Ovary (tissue), 9 donors: ENCODE measurements around the gene SELP. TPM values are rescaled to one million over a fixed set of nuclear protein-coding genes. Genes with fewer than 3 reads are reported as not detected.

Experiments
- DNase-seq, 5 donors: peaks; one replicate each; pipeline ENCODE4 v3.0.0-alpha.2; 2019 to 2020
- H3K27ac ChIP-seq, 2 donors: fragments of 200-600 bp; one replicate each; pipeline versions ENCODE4 v1.5.1 to v1.8.0; 2019 to 2022
- H3K27me3 ChIP-seq: fragments of 200-600 bp; one replicate; pipeline ENCODE4 v1.8.0; 2022
- H3K36me3 ChIP-seq: fragments of 200-600 bp; sonication (generic); one replicate; pipeline ENCODE4 v1.5.1; 2019
- H3K4me1 ChIP-seq: one replicate; pipeline ENCODE4 v1.8.1; 2013; ENCODE audit warnings: mild to moderate bottlenecking, moderate library complexity; ENCODE audit not compliant: insufficient read depth
- H3K4me3 ChIP-seq: fragments of 200-600 bp; sonication (generic); one replicate; pipeline ENCODE4 v1.5.1; 2017
- H3K9me3 ChIP-seq, 2 donors: fragments of 200-600 bp in 1 of 2; sonication (generic) in 1 of 2; one replicate each; pipeline versions ENCODE4 v1.5.1 to v1.8.1; 2013 to 2019; ENCODE audit warnings: mild to moderate bottlenecking in 1 of 2, moderate library complexity in 1 of 2
- EP300 ChIP-seq: sonication (generic); formaldehyde crosslinking; IDR thresholded peaks from one replicate; pipeline ENCODE4 v1.6.1; 2017; ENCODE audit warnings: antibody characterized with exemption
- POLR2A ChIP-seq: fragments of 450-650 bp; IDR thresholded peaks from one replicate; pipeline ENCODE4 v1.6.1; 2017; ENCODE audit warnings: antibody characterized with exemption, mild to moderate bottlenecking, moderate library complexity
- WGBS, 3 donors: extraction: QIAGEN DNeasy Blood & Tissue Kit in 1 of 3; methylation state at CpG; one replicate each; pipeline versions ENCODE4 v1.1.5 to v1.1.7; 2013 to 2017; 5-methylcytosine and 5-hydroxymethylcytosine counted together
- intact Hi-C, 4 donors: fragments of 100-400 bp; cut with DNase I; formaldehyde crosslinking; loops; one replicate each; pipeline versions ENCODE4 v1.11.0 to v1.15.1; 2022 to 2023
- polyA plus RNA-seq, 2 donors: library from polyadenylated mRNA; stranded (reverse); fragments of 200-250 nt in 1 of 2; fragments of 350-450 nt in 1 of 2; fragmentation: Illumina TruSeq in 1 of 2; extraction: RNeasy Lipid Tissue Mini Kit (QIAGEN cat#74804) in 1 of 2; gene quantifications; one replicate each; pipeline ENCODE4 v1.2.3, GENCODE V29; 2013 to 2014
- total RNA-seq, 7 donors: library from RNA; depleted of rRNA in 2 of 7; stranded (reverse); fragments of >200 nt in 2 of 7; fragmentation: NEBNext Ultra II Directional in 3 of 7; extraction: Animal tissue kit (Norgen Biotek cat#: 25700) in 3 of 7; gene quantifications; one replicate each; pipeline versions ENCODE4 v1.1.0 to v1.2.4, GENCODE V29; 2016 to 2023
- TF ChIP-seq, protein P1 (sequence below), 3 donors: fragments of 450-650 bp in 2 of 3; fragments of 200-600 bp in 1 of 3; IDR thresholded peaks; one replicate each; pipeline versions ENCODE4 v1.5.1 to v1.8.0; 2016 to 2022; ENCODE audit warnings: antibody characterized with exemption in 3 of 3, mild to moderate bottlenecking in 1 of 3
- donor health status: DM: no; HTN: no; CAD: no; lungs with moderate emphysema.
- donor health status: DM: no; HTN: no; CAD: no.
- donor health status: Bipolar disorder and iron deficiency.
- donor health status: DM: yes; HTN: yes; CAD: no.
- donor health status: DM: no; HTN: no; CAD: no.
- donor health status: DM: yes; HTN: yes; CAD: no.

The SELP gene
- total and polyA plus RNA-seq, 9 donors = 0.68 to 19.7 (median 5.2) TPM

DNA sequence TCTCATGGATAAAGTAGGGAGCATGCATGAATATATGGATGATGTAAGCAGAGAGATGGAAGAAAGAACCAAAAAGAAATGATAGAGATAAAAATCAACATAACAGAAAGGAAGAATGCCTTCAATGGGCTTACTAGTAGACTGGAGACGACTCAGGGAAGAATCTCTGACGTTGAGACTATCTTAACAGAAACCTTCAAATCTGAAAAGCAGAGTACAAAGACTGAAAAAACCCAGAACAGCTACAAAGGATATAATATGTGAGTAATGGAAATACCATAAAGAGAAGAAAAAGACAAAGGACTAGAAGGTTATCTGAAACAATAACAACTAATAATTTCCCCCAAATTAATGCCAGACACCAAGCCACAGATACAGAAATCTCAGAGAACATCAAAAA is 18.3 kb upstream of the SELP start:
- 39 to 58% (median 49%) methylated on average over 2 of the region's 2 CpGs for WGBS, 3 donors
- Histone ChIP-seq H3K4me1 (no peaks in the 10 kb centered on the region), H3K36me3 (no peaks in the 10 kb centered on the region), H3K9me3 (no peaks in the 10 kb centered on the region), H3K27me3 (no peaks in the 10 kb centered on the region), H3K27ac (no peak overlapping the region), H3K4me3 (no peak overlapping the region)
- intact Hi-C loops = no loop called here
- TF ChIP-seq POLR2A = no peak
- no peak for TF ChIP-seq EP300
- TF ChIP-seq, protein P1, sequence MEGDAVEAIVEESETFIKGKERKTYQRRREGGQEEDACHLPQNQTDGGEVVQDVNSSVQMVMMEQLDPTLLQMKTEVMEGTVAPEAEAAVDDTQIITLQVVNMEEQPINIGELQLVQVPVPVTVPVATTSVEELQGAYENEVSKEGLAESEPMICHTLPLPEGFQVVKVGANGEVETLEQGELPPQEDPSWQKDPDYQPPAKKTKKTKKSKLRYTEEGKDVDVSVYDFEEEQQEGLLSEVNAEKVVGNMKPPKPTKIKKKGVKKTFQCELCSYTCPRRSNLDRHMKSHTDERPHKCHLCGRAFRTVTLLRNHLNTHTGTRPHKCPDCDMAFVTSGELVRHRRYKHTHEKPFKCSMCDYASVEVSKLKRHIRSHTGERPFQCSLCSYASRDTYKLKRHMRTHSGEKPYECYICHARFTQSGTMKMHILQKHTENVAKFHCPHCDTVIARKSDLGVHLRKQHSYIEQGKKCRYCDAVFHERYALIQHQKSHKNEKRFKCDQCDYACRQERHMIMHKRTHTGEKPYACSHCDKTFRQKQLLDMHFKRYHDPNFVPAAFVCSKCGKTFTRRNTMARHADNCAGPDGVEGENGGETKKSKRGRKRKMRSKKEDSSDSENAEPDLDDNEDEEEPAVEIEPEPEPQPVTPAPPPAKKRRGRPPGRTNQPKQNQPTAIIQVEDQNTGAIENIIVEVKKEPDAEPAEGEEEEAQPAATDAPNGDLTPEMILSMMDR (IDR thresholded peaks at IDR 0.05) = no peak
- no peak for DNase-seq

DNA sequence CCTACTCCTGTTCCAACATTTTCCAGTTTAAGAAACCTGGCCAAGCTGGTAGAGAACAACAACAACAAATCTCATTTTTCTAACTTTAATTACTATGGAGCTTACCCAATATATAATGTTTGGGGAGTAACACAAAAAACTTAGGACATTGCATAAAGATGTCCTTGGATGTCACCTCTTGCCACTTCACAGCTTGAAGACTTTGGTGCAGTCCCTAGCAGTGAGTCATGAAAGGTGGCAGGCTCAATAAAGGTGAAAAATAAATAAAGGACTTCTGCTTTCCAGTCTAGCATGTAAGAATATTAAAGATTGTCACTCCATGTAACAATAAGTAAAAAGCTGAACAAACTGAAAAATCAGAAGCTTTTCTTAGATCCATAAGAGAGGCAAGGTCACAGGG is 17.6 kb upstream of the SELP start:
- TF ChIP-seq POLR2A (no peak), EP300 (no peak)
- TF ChIP-seq, protein P1 (IDR thresholded peaks at IDR 0.05) = no peak
- Histone ChIP-seq H3K4me1 (no peaks in the 10 kb centered on the region), H3K4me3 (no peak overlapping the region), H3K27ac (no peak overlapping the region), H3K27me3 (no peaks in the 10 kb centered on the region), H3K36me3 (no peaks in the 10 kb centered on the region), H3K9me3 (no peaks in the 10 kb centered on the region)
- intact Hi-C loops = no loop called here
- DNase-seq = no peak

DNA sequence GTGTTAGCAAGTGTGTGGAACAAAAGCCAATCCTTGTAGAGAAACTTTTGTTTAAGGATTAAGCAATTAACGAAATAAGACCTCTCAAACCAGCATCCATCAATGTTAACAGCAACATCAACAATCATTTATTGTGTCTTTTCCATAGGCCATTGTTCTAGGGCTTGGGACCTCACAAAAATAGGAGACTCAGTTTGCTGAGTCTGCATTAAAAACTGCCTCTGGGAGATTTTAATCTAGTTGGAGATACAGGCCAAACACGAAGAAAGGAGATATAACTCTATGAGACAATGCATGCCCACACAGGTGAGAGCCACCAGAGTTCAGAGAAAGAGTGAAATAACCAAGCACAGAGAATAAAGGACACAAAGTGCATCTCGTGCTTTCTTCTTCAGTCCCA is 14.4 kb upstream of the SELP start:
- Histone ChIP-seq H3K9me3 (no peaks in the 10 kb centered on the region), H3K27ac (no peak overlapping the region), H3K36me3 (no peaks in the 10 kb centered on the region), H3K4me3 (no peak overlapping the region), H3K4me1 (no peaks in the 10 kb centered on the region), H3K27me3 (no peaks in the 10 kb centered on the region)
- no peak for DNase-seq
- intact Hi-C loops = no loop called here
- 70 to 72% (median 70%) methylated on average over 3 of the region's 3 CpGs for WGBS, 3 donors
- TF ChIP-seq, protein P1 (IDR thresholded peaks at IDR 0.05) = no peak
- TF ChIP-seq EP300 = no peak
- TF ChIP-seq POLR2A = no peak

DNA sequence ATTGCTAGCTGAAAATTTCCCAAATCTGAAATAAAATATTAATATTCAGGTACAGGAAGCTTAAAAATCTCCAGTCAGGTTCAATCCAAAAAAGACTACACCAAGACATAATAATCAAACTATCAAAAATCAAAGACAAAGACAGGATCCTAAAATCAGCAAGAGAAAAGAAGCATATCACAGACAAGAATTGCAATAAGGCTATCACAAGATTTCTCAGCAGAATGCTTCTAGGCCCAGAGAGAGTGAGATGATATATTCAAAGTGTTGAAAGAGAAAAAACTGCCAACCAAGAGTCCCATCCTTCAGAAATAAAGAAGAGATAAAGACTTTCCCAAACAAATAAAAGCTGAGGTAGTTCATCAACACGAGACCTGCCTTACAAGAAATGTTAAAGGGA is 5.0 kb upstream of the SELP start:
- Histone ChIP-seq H3K9me3 (no peaks in the 10 kb centered on the region), H3K27me3 (no peaks in the 10 kb centered on the region), H3K4me1 (no peaks in the 10 kb centered on the region), H3K4me3 (no peak overlapping the region), H3K36me3 (no peaks in the 10 kb centered on the region), H3K27ac (no peak overlapping the region)
- TF ChIP-seq EP300 = no peak
- TF ChIP-seq POLR2A = no peak
- TF ChIP-seq, protein P1 (IDR thresholded peaks at IDR 0.05) = no peak
- 50 to 74% (median 53%) methylated on average over 1 of the region's 1 CpG for WGBS, 3 donors
- intact Hi-C loops = no loop called here
- DNase-seq = no peak

DNA sequence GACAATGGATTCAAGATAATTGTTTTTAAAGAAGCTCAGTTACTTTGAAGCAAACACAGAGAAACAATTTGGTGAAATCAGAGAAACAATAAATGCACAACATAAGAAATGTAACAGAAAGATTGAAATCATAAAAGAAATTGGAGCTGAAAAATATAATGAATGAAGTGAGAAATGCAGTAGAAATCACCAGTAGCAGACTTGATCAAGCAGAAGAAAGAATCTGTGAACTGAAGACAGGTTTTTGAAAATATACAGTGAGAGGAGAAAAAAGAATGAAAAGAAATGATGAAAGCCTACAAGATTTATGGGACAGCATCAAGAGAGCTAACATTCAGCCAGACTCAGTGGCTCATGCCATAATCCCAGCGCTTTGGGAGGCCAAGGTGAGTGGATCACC is 4.2 kb upstream of the SELP start:
- no peak for DNase-seq
- Histone ChIP-seq H3K27me3 (no peaks in the 10 kb centered on the region), H3K36me3 (no peaks in the 10 kb centered on the region), H3K4me3 (no peak overlapping the region), H3K9me3 (no peaks in the 10 kb centered on the region), H3K4me1 (no peaks in the 10 kb centered on the region), H3K27ac (no peak overlapping the region)
- WGBS, 3 donors = 80 to 89% (median 88%) methylated on average over 1 of the region's 1 CpG
- intact Hi-C loops = no loop called here
- TF ChIP-seq POLR2A = no peak
- TF ChIP-seq, protein P1 (IDR thresholded peaks at IDR 0.05) = no peak
- no peak for TF ChIP-seq EP300
